ENCODE results near the gene UBALD2. TPM values are rescaled to one million over a fixed set of nuclear protein-coding genes. Genes with fewer than 3 reads are reported as not detected.
A peak's percentile ranks its signal among the peaks of the same experiment; 100 is the strongest.

Gene UBALD2
- polyA plus RNA-seq, 3 donors: 1.4 to 88.6 (median 2.2) TPM

- peak overlapping the region in 1 of 3 experiments; percentile 36 for H3K4me3 ChIP-seq (replicated peaks in 1 of 3; ENCODE audit: low read depth in 2 of 3, low read length in 3 of 3)
- DNase-seq: peak; percentile 53 to 69 (median 64)
- peaks cover under 1% of the 10 kb centered on the region for H4K20me1 ChIP-seq (ENCODE audit: insufficient read depth, low read length)
- Mint-ChIP-seq H3K36me3 (peaks cover 1 to 2% of the 10 kb centered on the region in 2 donors), H3K4me3 (peak overlapping the region; percentile 39 to 65), H3K4me1 (peaks cover 55% of the 10 kb centered on the region), H3K27me3 (ENCODE audit: low read depth in 3 of 3) (peaks cover under 1 to 7% (median 1%) of the 10 kb centered on the region in 3 donors), H3K9me3 (peaks cover 0 to 3% (median 0%) of the 10 kb centered on the region in 7 donors), H3K27ac (peak overlapping the region; percentile 79 to 93 (median 88))
- H3K36me3 ChIP-seq (replicated peaks in 1 of 2; ENCODE audit: control insufficient read depth in 1 of 2, insufficient read depth in 2 of 2, low read length in 2 of 2): no peaks in the 10 kb centered on the region
- peaks cover 13% of the 10 kb centered on the region for H3K79me2 ChIP-seq (ENCODE audit: insufficient read depth, low read length)
- peaks cover 49 to 56% of the 10 kb centered on the region in 2 donors for H3K4me1 ChIP-seq (ENCODE audit: control insufficient read depth in 1 of 2, insufficient read depth in 2 of 2, low read length in 2 of 2)
- TF ChIP-seq CTCF (IDR thresholded peaks at IDR 0.05): no peak
- H3K27ac ChIP-seq (ENCODE audit: low read depth in 1 of 2, low read length in 2 of 2): peak overlapping the region; percentile 19 to 56
- H2AFZ ChIP-seq (ENCODE audit: insufficient read depth, low read depth, low read length, poor library complexity, severe bottlenecking): peak overlapping the region; percentile 49
- peak overlapping the region; percentile 34 for H3K9ac ChIP-seq (ENCODE audit: insufficient read depth, low read length, poor library complexity, severe bottlenecking)
- intact Hi-C loops (cut with micrococcal nuclease): loop anchor here in 1 of 2 donors (10.0 kb wide), 2 partner anchors 473 to 487 kb away; partner anchors contain the start of genes MFSD11 and SRSF2
- H3K9me3 ChIP-seq (replicated peaks in 1 of 2; ENCODE audit: control insufficient read depth in 1 of 2, insufficient read depth in 1 of 2, low read length in 2 of 2): no peaks in the 10 kb centered on the region
- peak overlapping the region; percentile 34 for H3K4me2 ChIP-seq (replicated peaks; ENCODE audit: extremely low read depth, low read length, poor library complexity, severe bottlenecking)
- H3K27me3 ChIP-seq (ENCODE audit: control insufficient read depth in 2 of 2, insufficient read depth in 2 of 2, low read length in 2 of 2): no peaks in the 10 kb centered on the region
- WGBS (ENCODE audit: insufficient coverage): 69% methylated on average over 7 of the region's 23 CpGs
Observed at GRCh38 chr17:76261421-76262215, 3.5 kb upstream of the UBALD2 start.

- H3K36me3 Mint-ChIP-seq: peaks cover 5 to 10% of the 10 kb centered on the region in 2 donors
- Histone ChIP-seq H3K4me2 (replicated peaks; ENCODE audit: extremely low read depth, low read length, poor library complexity, severe bottlenecking) (peak overlapping the region; percentile 40), H3K27me3 (ENCODE audit: control insufficient read depth in 2 of 2, insufficient read depth in 2 of 2, low read length in 2 of 2) (no peaks in the 10 kb centered on the region), H3K79me2 (ENCODE audit: insufficient read depth, low read length) (peaks cover 25% of the 10 kb centered on the region), H3K9ac (ENCODE audit: insufficient read depth, low read length, poor library complexity, severe bottlenecking) (no peak overlapping the region), H3K4me3 (replicated peaks in 1 of 3; ENCODE audit: low read depth in 2 of 3, low read length in 3 of 3) (peak overlapping the region in 1 of 3 experiments; percentile 31), H3K9me3 (replicated peaks in 1 of 2; ENCODE audit: control insufficient read depth in 1 of 2, insufficient read depth in 1 of 2, low read length in 2 of 2) (no peaks in the 10 kb centered on the region), H3K36me3 (replicated peaks in 1 of 2; ENCODE audit: control insufficient read depth in 1 of 2, insufficient read depth in 2 of 2, low read length in 2 of 2) (no peaks in the 10 kb centered on the region), H3K27ac (ENCODE audit: low read depth in 1 of 2, low read length in 2 of 2) (peak overlapping the region; percentile 0 to 41), H2AFZ (ENCODE audit: insufficient read depth, low read depth, low read length, poor library complexity, severe bottlenecking) (peak overlapping the region; percentile 34), H4K20me1 (ENCODE audit: insufficient read depth, low read length) (peaks cover 6% of the 10 kb centered on the region), H3K4me1 (ENCODE audit: control insufficient read depth in 1 of 2, insufficient read depth in 2 of 2, low read length in 2 of 2) (peaks cover 61 to 68% of the 10 kb centered on the region in 2 donors)
- peak overlapping the region; percentile 40 to 93 (median 88) for H3K27ac Mint-ChIP-seq
- peaks cover 63% of the 10 kb centered on the region for H3K4me1 Mint-ChIP-seq
- peak; percentile 63 to 79 (median 71) for DNase-seq
- WGBS (ENCODE audit: insufficient coverage): 22% methylated on average over 7 of the region's 9 CpGs
- TF ChIP-seq CTCF (IDR thresholded peaks at IDR 0.05): no peak
- H3K4me3 Mint-ChIP-seq: peak overlapping the region; percentile 52 to 73
- H3K9me3 Mint-ChIP-seq: no peaks in the 10 kb centered on the region
- H3K27me3 Mint-ChIP-seq (ENCODE audit: low read depth in 3 of 3): peaks cover 0 to 6% (median 0%) of the 10 kb centered on the region in 3 donors
- intact Hi-C loops (cut with micrococcal nuclease): loop anchor here in 1 of 2 donors (10.0 kb wide), 2 partner anchors 472 to 488 kb away; partner anchors contain the start of genes MFSD11 and SRSF2
Observed at GRCh38 chr17:76262732-76263344, 2.3 kb upstream of the UBALD2 start.

Data from CD14-positive monocyte (primary cell).